GM18498 (cell line): ENCODE measurements around the gene CADM1.

Experiments used
- ATAC-seq: cut with Tn5 transposase; IDR thresholded peaks from one replicate; pipeline ENCODE4 v1.9.1; 2021; ENCODE audit warnings: mild to moderate bottlenecking, moderate library complexity; ENCODE audit not compliant: unreplicated experiment

Gene CADM1

GRCh38 chr11:115132436-115133228 is 371.6 kb downstream of the CADM1 start:
- no peak for ATAC-seq

GRCh38 chr11:115129473-115130289 is 374.5 kb downstream of the CADM1 start:
- no peak for ATAC-seq

GRCh38 chr11:115128226-115128625 is 376.0 kb downstream of the CADM1 start:
- ATAC-seq: no peak

DNA sequence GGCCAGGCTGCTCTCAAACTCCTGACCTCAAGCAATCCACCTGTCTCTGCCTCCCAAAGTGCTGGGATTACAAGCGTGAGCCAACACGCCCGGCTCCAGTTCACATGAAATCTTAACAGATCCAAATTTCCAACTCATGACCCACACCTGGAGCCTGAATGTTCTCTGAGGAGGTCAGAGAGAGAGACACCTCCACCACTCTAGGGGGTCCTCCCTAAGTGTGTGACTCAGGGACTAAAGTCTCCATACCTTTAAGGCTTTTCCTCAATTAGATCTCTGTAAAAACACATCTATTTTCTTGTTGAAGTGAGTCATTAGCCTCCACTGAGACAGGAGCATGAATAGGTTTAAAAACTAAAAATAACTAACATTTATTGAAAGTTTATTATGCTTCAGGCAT is 376.4 kb downstream of the CADM1 start:
- ATAC-seq: no peak

DNA sequence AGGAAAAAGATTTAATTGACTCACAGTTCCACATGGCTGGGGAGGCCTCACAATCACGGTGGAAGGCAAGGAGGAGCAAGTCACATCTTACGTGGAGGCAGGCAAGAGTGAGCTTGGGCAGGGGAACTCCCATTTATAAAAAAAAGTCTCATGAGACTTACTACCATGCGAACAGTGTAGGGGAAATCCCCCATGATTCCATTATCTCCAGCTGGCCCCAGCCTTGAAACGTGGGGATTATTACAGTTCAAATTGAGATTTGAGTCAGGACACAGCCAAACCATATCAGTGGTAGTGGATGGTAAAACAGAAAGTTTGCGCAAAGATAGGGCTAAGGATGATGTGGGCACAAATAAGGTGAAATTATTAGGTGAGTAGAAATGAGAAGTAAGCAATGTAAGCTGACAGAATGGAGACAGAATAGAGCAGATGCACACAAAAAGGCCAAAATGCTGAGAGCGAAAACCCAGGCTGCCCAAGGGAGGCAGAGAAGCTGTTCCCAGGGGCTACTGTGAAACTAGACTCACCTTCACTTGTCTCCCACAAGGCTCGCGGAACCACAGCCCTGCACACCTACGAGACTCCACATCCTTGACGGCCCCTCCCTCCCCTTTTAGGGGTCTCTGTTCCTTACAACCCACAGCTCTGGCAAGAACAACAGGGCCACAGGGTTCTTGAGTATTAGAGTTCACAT is 377.6 kb downstream of the CADM1 start:
- peak; percentile 85 for ATAC-seq

GRCh38 chr11:115126092-115126491 is 378.1 kb downstream of the CADM1 start:
- ATAC-seq: no peak

- ATAC-seq: no peak
Measured at GRCh38 chr11:115124786-115125185, 379.4 kb downstream of the CADM1 start.

GRCh38 chr11:115123641-115124040 is 380.6 kb downstream of the CADM1 start:
- ATAC-seq: no peak

- no peak for ATAC-seq
Measured at GRCh38 chr11:115122274-115122673, 381.9 kb downstream of the CADM1 start.
